ENCODE results near the gene IGLL5.

IGLL5 gene

DNA sequence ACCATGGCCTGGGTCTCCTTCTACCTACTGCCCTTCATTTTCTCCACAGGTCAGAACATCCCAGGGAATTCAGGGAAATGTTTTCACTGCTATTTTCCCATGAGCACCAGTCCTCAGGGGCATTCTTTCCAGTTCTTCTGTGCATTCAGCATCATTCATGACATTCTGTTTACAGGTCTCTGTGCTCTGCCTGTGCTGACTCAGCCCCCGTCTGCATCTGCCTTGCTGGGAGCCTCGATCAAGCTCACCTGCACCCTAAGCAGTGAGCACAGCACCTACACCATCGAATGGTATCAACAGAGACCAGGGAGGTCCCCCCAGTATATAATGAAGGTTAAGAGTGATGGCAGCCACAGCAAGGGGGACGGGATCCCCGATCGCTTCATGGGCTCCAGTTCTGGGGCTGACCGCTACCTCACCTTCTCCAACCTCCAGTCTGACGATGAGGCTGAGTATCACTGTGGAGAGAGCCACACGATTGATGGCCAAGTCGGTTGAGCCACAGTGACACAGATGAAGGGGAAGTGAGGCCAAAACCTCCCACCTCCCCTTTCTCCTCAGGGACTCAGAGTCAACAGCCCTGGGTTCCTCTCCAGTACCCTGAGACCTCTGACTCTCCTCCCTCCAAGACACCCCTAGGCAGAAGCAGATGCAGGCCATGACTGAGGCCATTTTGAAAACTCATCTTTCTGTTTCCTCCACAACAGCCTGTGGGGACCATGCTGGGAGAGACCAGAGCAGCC lies 15.9 kb upstream of the IGLL5 start:
- TF ChIP-seq, protein P1, sequence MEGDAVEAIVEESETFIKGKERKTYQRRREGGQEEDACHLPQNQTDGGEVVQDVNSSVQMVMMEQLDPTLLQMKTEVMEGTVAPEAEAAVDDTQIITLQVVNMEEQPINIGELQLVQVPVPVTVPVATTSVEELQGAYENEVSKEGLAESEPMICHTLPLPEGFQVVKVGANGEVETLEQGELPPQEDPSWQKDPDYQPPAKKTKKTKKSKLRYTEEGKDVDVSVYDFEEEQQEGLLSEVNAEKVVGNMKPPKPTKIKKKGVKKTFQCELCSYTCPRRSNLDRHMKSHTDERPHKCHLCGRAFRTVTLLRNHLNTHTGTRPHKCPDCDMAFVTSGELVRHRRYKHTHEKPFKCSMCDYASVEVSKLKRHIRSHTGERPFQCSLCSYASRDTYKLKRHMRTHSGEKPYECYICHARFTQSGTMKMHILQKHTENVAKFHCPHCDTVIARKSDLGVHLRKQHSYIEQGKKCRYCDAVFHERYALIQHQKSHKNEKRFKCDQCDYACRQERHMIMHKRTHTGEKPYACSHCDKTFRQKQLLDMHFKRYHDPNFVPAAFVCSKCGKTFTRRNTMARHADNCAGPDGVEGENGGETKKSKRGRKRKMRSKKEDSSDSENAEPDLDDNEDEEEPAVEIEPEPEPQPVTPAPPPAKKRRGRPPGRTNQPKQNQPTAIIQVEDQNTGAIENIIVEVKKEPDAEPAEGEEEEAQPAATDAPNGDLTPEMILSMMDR (IDR thresholded peaks at IDR 0.05; ENCODE audit: control insufficient read depth, insufficient read depth, low read depth, low read length, missing control alignments): no peak
- DNase-seq (ENCODE audit: low read depth): no peak
- H3K4me3 ChIP-seq (ENCODE audit: control insufficient read depth, low read depth, low read length): no peak overlapping the region

GRCh38 chr22:22872722-22873708 lies 14.6 kb upstream of the IGLL5 start:
- no peak for DNase-seq (ENCODE audit: low read depth)
- TF ChIP-seq, protein P1 (IDR thresholded peaks at IDR 0.05; ENCODE audit: control insufficient read depth, insufficient read depth, low read depth, low read length, missing control alignments): no peak
- no peak overlapping the region for H3K4me3 ChIP-seq (ENCODE audit: control insufficient read depth, low read depth, low read length)

DNA sequence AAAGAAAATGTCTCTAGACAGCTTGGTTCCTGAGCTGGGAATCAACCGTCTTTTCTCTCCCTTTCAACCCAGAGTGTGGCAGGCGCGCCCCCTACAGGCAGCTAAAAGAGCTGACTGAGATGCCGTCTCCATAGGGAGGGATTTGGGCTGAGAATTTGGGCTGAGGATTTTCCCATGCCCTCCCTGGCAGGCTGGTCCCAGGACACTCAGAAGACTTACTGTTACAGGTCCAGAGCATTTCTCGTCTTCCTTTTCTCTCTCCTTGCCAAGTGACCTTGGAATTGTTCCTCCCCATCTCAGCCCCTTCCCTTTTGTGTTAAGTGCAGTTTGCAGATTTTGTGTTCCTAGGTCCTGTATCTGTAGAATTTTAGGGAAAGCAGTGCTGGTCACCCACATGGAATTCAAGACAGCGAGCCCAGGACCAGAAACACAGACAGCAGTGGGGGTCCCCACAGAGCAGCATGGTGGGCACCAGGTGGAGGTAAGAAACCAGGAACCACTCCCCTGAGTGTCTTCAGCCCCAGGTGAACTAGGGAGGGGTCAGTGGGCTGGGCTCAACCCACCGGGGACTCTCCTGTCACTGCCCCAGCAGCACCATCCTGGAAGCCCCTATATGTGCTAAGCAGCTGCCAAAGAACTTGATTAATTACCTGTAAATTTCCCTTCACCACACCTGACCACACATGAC lies 9.9 kb upstream of the IGLL5 start:
- TF ChIP-seq, protein P1 (IDR thresholded peaks at IDR 0.05; ENCODE audit: control insufficient read depth, insufficient read depth, low read depth, low read length, missing control alignments): peak; percentile 75
- DNase-seq (ENCODE audit: low read depth): no peak
- no peak overlapping the region for H3K4me3 ChIP-seq (ENCODE audit: control insufficient read depth, low read depth, low read length)

DNA sequence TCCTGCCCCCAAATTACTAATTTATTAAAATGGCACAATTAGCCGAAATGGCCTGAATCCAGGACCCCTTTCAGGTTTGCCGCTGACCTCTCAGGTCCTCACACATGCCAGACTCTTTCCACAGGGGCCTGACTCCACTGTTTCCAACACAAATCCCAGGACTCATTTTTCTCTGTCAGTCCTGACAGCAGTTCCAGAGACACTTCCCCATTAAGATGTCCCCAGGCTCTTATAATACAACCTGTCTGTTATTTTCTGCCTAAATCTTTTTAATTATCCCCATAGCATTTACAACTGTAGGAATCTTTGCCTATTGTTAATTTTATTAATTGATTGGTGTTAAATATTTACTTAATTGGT lies 9.4 kb upstream of the IGLL5 start:
- TF ChIP-seq, protein P1 (IDR thresholded peaks at IDR 0.05; ENCODE audit: control insufficient read depth, insufficient read depth, low read depth, low read length, missing control alignments): no peak
- no peak for DNase-seq (ENCODE audit: low read depth)
- H3K4me3 ChIP-seq (ENCODE audit: control insufficient read depth, low read depth, low read length): no peak overlapping the region

DNA sequence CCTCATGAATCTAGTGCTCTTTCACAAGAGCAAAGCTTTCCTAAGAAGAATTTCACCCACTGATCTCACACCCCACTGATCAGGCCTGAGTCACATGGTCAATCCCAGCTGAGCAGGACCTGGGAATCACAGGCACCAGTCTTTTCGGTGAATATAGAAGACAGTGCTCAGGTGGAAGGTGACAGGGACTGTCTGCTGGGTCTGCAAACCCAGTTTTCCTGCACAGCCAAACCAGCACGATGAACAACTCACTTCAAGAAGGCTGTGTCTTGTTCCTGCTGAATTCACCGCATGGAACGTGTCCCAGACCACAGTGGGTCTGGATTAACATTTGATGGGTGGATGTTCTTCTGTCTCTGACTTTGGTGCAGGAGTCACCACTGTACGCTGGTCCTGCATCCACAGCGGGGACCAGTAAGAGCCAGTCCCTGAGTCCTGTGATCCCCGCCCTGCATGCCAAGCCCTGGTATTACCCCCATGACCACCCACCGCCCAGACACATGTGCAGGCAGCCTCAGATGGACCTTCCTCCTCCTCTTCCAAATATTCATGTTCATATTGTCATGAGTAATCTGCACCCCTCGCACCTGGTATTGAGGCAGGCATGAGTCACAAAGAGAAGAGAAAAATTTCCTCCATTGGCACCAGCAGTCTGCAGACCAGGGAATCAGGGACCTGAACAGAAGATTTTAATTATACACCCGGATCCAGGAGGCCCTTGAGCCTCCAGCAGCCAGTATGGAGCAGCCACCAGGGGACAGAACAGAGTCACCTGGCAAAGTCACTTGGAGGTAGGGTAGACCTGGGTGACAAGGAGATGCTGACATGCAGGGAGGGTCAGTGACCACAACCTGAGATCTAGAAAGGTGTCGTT lies 8.6 kb upstream of the IGLL5 start:
- TF ChIP-seq, protein P1 (IDR thresholded peaks at IDR 0.05; ENCODE audit: control insufficient read depth, insufficient read depth, low read depth, low read length, missing control alignments): no peak
- no peak for DNase-seq (ENCODE audit: low read depth)
- H3K4me3 ChIP-seq (ENCODE audit: control insufficient read depth, low read depth, low read length): no peak overlapping the region

Data from AG09309 (cell line).